Stimulated activated CD8-positive, alpha-beta memory T cell treated with anti-CD3 and anti-CD28 coated beads, Interleukin-15, amount 100 ng/mL, for 24 hours (primary cell): ENCODE data around the gene ENOX1.

Experiments used
- DNase-seq: peaks from one replicate; pipeline ENCODE4 v3.0.0-alpha.2; 2020; ENCODE audit warnings: low read depth

The ENOX1 gene

GRCh38 chr13:43744261-43745031 is 42.3 kb downstream of the ENOX1 start:
- no peak for DNase-seq

- DNase-seq = no peak
Measured at GRCh38 chr13:43742911-43743310, 43.9 kb downstream of the ENOX1 start.

- no peak for DNase-seq
Measured at GRCh38 chr13:43737392-43737923, 49.3 kb downstream of the ENOX1 start.

- no peak for DNase-seq
Measured at GRCh38 chr13:43732726-43733125, 54.0 kb downstream of the ENOX1 start.

- no peak for DNase-seq
Measured at GRCh38 chr13:43731296-43731695, 55.5 kb downstream of the ENOX1 start.

GRCh38 chr13:43730642-43731041 is 56.1 kb downstream of the ENOX1 start:
- no peak for DNase-seq

GRCh38 chr13:43728421-43728820 is 58.4 kb downstream of the ENOX1 start:
- no peak for DNase-seq

- DNase-seq = no peak
Measured at GRCh38 chr13:43727856-43728255, 58.9 kb downstream of the ENOX1 start.

GRCh38 chr13:43725460-43725859 is 61.3 kb downstream of the ENOX1 start:
- no peak for DNase-seq

- DNase-seq = no peak
Measured at GRCh38 chr13:43720780-43721397, 65.9 kb downstream of the ENOX1 start.

- no peak for DNase-seq
Measured at GRCh38 chr13:43698758-43699157, 88.0 kb downstream of the ENOX1 start.

GRCh38 chr13:43698009-43698408 is 88.8 kb downstream of the ENOX1 start:
- no peak for DNase-seq

GRCh38 chr13:43697323-43697722 is 89.4 kb downstream of the ENOX1 start:
- no peak for DNase-seq

- DNase-seq = no peak
Measured at GRCh38 chr13:43694146-43694664, 92.6 kb downstream of the ENOX1 start.

GRCh38 chr13:43693639-43694038 is 93.1 kb downstream of the ENOX1 start:
- no peak for DNase-seq

GRCh38 chr13:43688227-43688907 is 98.4 kb downstream of the ENOX1 start:
- no peak for DNase-seq

GRCh38 chr13:43687038-43687437 is 99.7 kb downstream of the ENOX1 start:
- no peak for DNase-seq

- DNase-seq = no peak
Measured at GRCh38 chr13:43686557-43686956, 100.2 kb downstream of the ENOX1 start.

- DNase-seq = no peak
Measured at GRCh38 chr13:43684963-43685725, 101.6 kb downstream of the ENOX1 start.

GRCh38 chr13:43682701-43683100 is 104.1 kb downstream of the ENOX1 start:
- no peak for DNase-seq

- DNase-seq = no peak
Measured at GRCh38 chr13:43676320-43676719, 110.5 kb downstream of the ENOX1 start.

GRCh38 chr13:43675577-43675976 is 111.2 kb downstream of the ENOX1 start:
- no peak for DNase-seq
